Measurements from ENCODE around the gene COQ8A. TPM values are rescaled to one million over a fixed set of nuclear protein-coding genes. Genes with fewer than 3 reads are reported as not detected.

Gene COQ8A
- total and polyA plus RNA-seq, 2 experiments from 2014 or later = 25.2 to 37.4 TPM

DNA sequence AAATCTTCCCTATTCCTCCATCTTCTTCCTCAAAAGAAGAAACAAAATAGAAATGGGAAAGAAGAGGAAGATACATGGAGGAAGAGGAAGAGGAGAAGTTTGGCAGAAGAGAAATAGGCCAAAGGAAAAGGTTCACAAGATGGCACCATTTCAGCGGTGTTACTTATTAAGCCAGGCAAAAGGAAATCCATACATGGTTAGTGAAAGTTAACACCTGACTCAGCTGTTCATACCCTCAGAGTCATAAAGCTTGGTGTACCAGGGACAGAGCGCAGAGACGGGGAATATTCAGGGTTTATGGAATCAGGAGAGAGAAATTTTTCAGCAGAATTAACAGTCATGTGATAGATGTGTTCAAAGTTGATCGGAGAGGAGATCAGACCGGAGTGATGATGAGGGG lies 70.6 kb downstream of the COQ8A start (continued):
- no peak for TF ChIP-seq REST (IDR thresholded peaks at IDR 0.05; ENCODE audit: unreplicated experiment)

GRCh38 chr1:227016990-227017389 lies 76.9 kb downstream of the COQ8A start:
- Histone ChIP-seq H4K20me1 (replicated peaks; ENCODE audit: insufficient read depth) (no peaks in the 10 kb centered on the region), H3F3A (replicated peaks; ENCODE audit: low read depth) (no peaks in the 10 kb centered on the region), H3K4me3 (no peak overlapping the region), H3K27ac (ENCODE audit: low read depth) (no peak overlapping the region), H3K36me3 (ENCODE audit: insufficient read depth) (no peaks in the 10 kb centered on the region; the same call in 1 of the 2 replicates), H3K27me3 (ENCODE audit: insufficient read depth) (no peaks in the 10 kb centered on the region), H3K4me1 (ENCODE audit: insufficient read depth) (no peaks in the 10 kb centered on the region), H3K79me2 (replicated peaks; ENCODE audit: insufficient read depth) (no peaks in the 10 kb centered on the region), H3K9me2 (ENCODE audit: insufficient read depth) (no peaks in the 10 kb centered on the region), H3K4me2 (no peak overlapping the region), H2AFZ (no peak overlapping the region)
- Mint-ChIP-seq H3K36me3 (ENCODE audit: low read depth) (peaks cover 38% of the 10 kb centered on the region), H3K4me3 (no peak overlapping the region), H3K27ac (no peak overlapping the region), H3K27me3 (ENCODE audit: insufficient read depth, low read depth, poor library complexity) (no peaks in the 10 kb centered on the region), H3K9me3 (peaks cover 7% of the 10 kb centered on the region; the same call in 1 of the 3 replicates), H3K4me1 (no peaks in the 10 kb centered on the region)
- ATAC-seq = no peak
- DNase-seq (ENCODE audit: low spot score) = no peak
- TF ChIP-seq ZNF331 (CRISPR knock-in tag; IDR thresholded peaks at IDR 0.05; ENCODE audit: low read depth) (no peak), EZH2 (IDR thresholded peaks at IDR 0.05; ENCODE audit: low read depth, unreplicated experiment) (no peak), ZNF462 (CRISPR knock-in tag; IDR thresholded peaks at IDR 0.05) (no peak), NANOG (IDR thresholded peaks at IDR 0.05; ENCODE audit: borderline replicate concordance) (no peak), STAT1 (IDR thresholded peaks at IDR 0.05; ENCODE audit: unreplicated experiment) (no peak), CREB1 (CRISPR knock-in tag; IDR thresholded peaks at IDR 0.05; ENCODE audit: low read depth) (no peak), POLR2AphosphoS5 (IDR thresholded peaks at IDR 0.05; ENCODE audit: low read depth) (no peak), EZH2phosphoT487 (IDR thresholded peaks at IDR 0.05; ENCODE audit: unreplicated experiment) (no peak), ZNF114 (CRISPR knock-in tag; IDR thresholded peaks at IDR 0.05) (no peak)
- TF ChIP-seq, protein P1, sequence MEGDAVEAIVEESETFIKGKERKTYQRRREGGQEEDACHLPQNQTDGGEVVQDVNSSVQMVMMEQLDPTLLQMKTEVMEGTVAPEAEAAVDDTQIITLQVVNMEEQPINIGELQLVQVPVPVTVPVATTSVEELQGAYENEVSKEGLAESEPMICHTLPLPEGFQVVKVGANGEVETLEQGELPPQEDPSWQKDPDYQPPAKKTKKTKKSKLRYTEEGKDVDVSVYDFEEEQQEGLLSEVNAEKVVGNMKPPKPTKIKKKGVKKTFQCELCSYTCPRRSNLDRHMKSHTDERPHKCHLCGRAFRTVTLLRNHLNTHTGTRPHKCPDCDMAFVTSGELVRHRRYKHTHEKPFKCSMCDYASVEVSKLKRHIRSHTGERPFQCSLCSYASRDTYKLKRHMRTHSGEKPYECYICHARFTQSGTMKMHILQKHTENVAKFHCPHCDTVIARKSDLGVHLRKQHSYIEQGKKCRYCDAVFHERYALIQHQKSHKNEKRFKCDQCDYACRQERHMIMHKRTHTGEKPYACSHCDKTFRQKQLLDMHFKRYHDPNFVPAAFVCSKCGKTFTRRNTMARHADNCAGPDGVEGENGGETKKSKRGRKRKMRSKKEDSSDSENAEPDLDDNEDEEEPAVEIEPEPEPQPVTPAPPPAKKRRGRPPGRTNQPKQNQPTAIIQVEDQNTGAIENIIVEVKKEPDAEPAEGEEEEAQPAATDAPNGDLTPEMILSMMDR (conservative IDR thresholded peaks at IDR 0.05; ENCODE audit: low read depth in 2 of 2) = no peak
- TF ChIP-seq, protein P2, sequence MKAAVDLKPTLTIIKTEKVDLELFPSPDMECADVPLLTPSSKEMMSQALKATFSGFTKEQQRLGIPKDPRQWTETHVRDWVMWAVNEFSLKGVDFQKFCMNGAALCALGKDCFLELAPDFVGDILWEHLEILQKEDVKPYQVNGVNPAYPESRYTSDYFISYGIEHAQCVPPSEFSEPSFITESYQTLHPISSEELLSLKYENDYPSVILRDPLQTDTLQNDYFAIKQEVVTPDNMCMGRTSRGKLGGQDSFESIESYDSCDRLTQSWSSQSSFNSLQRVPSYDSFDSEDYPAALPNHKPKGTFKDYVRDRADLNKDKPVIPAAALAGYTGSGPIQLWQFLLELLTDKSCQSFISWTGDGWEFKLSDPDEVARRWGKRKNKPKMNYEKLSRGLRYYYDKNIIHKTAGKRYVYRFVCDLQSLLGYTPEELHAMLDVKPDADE (IDR thresholded peaks at IDR 0.05) = no peak
